Measurements from ENCODE around the gene HBG1.
"Not testable (repeated sequence)": the region's sequence is repeated elsewhere in the genome, so short reads cannot be mapped to it uniquely, and the experiment has no call there.

HBG1 gene

GRCh38 chr11:5276697-5277096 lies 27.0 kb upstream of the HBG1 start:
- DNase-seq: no peak

GRCh38 chr11:5275369-5276110 lies 25.9 kb upstream of the HBG1 start:
- no peak for DNase-seq

- DNase-seq: no peak
Measured at GRCh38 chr11:5274395-5274794, 24.7 kb upstream of the HBG1 start.

GRCh38 chr11:5272395-5273017 lies 22.8 kb upstream of the HBG1 start:
- DNase-seq: no peak

- no peak for DNase-seq
Measured at GRCh38 chr11:5269715-5270147, 20.1 kb upstream of the HBG1 start, which contains the start of gene HBE1. HBE1 (minus strand) TSS chr11:5269945; CDS start chr11:5269890, 55 bp downstream.

- no peak for DNase-seq
Measured at GRCh38 chr11:5267033-5267563, 17.4 kb upstream of the HBG1 start.

DNA sequence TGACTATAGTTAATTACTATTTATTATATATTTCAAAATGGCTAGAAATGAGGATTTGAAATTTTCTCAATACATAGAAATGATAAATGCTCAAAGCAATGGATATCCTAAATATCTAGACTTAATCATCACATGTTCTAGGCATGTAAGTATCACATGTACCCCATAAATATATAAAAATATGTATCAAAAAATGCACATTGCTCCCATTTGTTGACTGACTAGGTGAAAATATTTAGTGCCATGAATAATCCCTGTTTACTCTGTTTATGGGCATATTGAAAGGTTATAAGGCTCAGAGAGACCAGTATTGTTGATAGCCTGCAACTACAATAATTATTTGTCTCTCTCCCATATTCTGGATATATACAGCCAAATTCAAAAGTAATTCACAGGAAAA lies 17.0 kb upstream of the HBG1 start:
- no peak for DNase-seq

GRCh38 chr11:5265832-5266231 lies 16.2 kb upstream of the HBG1 start:
- no peak for DNase-seq

GRCh38 chr11:5258543-5259262 lies 9.0 kb upstream of the HBG1 start:
- no peak for DNase-seq

GRCh38 chr11:5257296-5257695 lies 7.6 kb upstream of the HBG1 start:
- DNase-seq: no peak

GRCh38 chr11:5254646-5255413 lies 5.2 kb upstream of the HBG1 start, which contains the start of gene HBG2:
HBG2 (minus strand) TSS chr11:5254781; CDS start chr11:5254728, 53 bp downstream.
- DNase-seq: not testable (repeated sequence)

- DNase-seq: not testable (repeated sequence)
Measured at GRCh38 chr11:5254023-5254422, 4.4 kb upstream of the HBG1 start.

- not testable (repeated sequence) for DNase-seq
Measured at GRCh38 chr11:5253440-5253839, 3.8 kb upstream of the HBG1 start.

DNA sequence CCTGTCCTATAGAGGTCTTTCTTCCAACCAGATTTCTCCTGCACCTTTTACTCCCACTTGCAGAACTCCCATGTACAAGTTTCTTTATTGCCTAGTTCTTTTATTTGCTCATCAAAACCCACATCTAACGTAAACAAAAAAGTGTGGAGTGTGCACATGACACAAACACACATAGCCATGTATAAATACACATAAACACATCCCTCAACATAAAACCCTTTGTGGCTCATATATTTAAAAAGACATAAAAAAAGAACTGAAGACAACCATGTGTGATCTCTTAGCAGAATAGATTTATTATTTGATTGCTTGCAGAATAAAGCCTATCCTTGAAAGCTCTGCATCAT lies 3.2 kb upstream of the HBG1 start:
- DNase-seq: no peak

DNA sequence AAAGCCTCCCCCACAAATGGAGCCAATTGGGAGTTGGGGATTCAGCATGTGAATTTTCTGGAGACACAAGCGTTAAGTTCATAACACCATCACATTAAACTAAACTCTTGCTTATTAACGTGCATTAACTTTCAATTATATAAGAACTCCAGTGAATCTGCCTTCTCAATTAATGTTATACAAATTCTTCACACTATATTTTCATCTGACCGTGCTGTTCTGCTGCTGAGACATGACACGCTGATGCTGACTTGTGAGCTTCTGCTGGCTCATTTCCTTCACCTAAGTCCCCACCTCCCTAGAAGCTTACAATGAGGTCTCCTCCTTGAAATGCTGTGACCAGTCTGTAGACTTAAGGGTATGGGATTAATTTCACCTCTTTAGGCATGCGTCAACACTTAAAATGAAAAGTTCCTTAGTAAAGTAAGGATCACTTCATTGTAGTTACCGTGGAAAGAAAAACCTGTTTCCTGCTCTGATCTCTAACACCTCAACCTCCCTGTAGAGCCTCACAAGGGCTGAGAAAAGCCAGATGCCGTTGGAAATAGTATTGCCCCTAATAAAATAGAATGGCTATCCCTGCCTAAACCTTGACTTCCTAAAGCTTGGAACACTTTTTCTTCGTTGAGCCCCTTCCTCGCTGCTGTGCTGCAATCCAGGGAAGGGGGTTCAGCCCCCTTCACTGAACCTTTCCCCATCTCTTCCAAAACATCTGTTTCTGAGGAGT lies 2.7 kb upstream of the HBG1 start:
- DNase-seq: no peak

GRCh38 chr11:5251746-5252145 lies 2.1 kb upstream of the HBG1 start:
- DNase-seq: no peak

DNA sequence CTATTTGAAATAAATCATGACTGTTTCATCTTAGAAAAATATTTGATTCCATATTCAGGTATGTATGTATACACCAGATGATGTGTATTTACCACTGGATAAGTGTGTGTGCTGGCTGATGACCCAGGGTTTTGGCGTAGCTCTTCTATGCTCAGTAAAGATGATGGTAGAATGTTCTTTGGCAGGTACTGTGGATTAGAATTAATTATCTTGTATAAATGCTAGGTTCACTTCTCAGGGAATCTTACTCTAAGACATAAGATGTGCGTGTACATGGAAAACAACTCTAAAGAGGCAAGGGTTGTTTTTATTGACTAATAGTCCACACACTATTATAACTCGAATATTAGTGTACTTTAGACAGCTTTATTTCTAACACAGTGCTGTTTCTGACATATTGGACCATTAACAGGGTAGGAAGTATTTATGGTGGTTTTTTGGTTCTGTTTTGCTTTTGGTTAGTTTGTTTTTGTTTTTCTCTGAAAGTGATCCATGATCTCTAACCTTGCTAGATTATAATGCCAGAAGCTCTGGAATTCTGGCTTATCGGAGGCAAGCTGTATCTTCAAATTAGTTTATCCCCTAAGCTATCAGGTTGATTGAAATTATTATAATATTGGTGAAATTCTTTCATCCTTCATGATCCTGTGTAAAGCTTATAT lies 1.0 kb upstream of the HBG1 start:
- no peak for DNase-seq

- not testable (repeated sequence) for DNase-seq
Measured at GRCh38 chr11:5248498-5248897, 1.2 kb downstream of the HBG1 start.

DNA sequence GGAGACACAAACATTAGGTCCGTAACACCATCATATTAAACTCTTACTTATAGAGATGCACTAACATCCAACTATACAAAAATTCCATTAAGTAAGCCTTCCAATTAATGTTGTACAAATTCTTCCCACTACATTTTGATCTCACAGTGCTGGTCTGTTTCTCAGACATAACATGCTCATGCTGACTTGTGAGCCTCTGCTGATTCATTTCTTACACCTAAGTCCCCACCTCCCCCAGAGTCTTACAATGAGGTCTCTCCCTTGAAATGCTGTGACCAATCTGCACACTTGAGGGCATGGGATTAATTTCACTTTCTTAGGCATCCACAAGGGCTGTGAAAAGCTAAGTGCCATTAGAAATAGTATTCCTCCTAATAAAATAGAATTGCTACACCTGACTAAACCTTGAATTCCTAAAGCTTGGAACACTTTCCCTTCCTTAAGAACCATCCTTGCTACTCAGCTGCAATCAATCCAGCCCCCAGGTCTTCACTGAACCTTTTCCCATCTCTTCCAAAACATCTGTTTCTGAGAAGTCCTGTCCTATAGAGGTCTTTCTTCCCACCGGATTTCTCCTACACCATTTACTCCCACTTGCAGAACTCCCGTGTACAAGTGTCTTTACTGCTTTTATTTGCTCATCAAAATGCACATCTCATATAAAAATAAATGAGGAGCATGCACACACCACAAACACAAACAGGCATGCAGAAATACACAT lies 2.0 kb downstream of the HBG1 start:
- no peak for DNase-seq

GRCh38 chr11:5246772-5247471 lies 2.7 kb downstream of the HBG1 start:
- DNase-seq: no peak
